ENCODE results near the gene BUB1. TPM values are rescaled to one million over a fixed set of nuclear protein-coding genes. Genes with fewer than 3 reads are reported as not detected.

The BUB1 gene
- total RNA-seq, 1 donor from 2014 or later: 7.1 TPM

Other genes with a start within 250 kb of the BUB1 start
- gene LIMS4, start 205.2 kb downstream of the BUB1 start, total RNA-seq: 2.2 to 4.2 TPM (median 3.3 TPM) in 3 replicates
- 9.3 to 30.0 TPM (median 14.1 TPM) in 3 replicates for gene RGPD6, start 100.8 kb downstream of the BUB1 start, total RNA-seq
- gene ACOXL, start 54.5 kb upstream of the BUB1 start, total RNA-seq: not detected in 3 replicates

Measured in chondrocyte (in vitro differentiated cells).